ENCODE measurements around the gene OR11G2.
"Not testable (repeated sequence)": the region's sequence is repeated elsewhere in the genome, so short reads cannot be mapped to it uniquely, and the experiment has no call there.

The OR11G2 gene

DNA sequence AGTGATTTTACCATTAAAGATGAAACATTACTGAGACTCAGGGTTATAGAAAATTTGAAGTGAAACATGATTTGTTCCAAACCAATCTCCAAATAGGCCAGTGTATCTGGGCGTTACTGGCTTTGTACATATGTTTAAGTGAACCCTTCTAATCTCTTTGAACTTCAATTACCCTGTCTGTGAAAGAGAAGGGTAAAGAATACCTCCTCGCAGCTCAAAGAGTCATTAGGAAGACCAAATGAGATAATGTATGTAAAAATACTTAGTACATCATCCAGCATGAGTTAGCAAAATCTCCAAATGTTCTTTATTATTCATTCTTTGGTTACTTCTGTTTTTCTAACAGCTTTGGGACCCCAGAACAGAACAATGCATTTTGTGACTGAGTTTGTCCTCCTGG, 32.7 kb downstream of the OR11G2 start, which contains the start of gene OR11H6:
TSS of gene OR11H6 (plus strand) at position 301 of the 400 bp plus-strand sequence. CDS start at position 301, 0 bp downstream.
- no peaks in the 10 kb centered on the region for H3K27me3 ChIP-seq (ENCODE audit: control insufficient read depth in 1 of 2, insufficient read depth in 2 of 2, low read length in 2 of 2)
- H3K27ac ChIP-seq (ENCODE audit: low read depth, low read length), result no peak within 1 kb of the TSS
- no peaks in the 10 kb centered on the region for H3K4me1 ChIP-seq (ENCODE audit: insufficient read depth, low read length)
- H3K4me3 ChIP-seq (ENCODE audit: low read depth in 1 of 2, low read length in 2 of 2), result no peak within 1 kb of the TSS
- H3K36me3 ChIP-seq (ENCODE audit: insufficient read depth, low read length), result no peaks in the 10 kb centered on the region
- H3K9ac ChIP-seq (ENCODE audit: low read length), result no peak within 1 kb of the TSS
- H3K9me3 ChIP-seq (ENCODE audit: low read length), result no peaks in the 10 kb centered on the region

GRCh38 chr14:20228681-20229080, 38.0 kb downstream of the OR11G2 start, which contains the start of gene OR11H7:
OR11H7 (plus strand) TSS chr14:20228981.
- H3K36me3 ChIP-seq (ENCODE audit: insufficient read depth, low read length), result no peaks in the 10 kb centered on the region
- H3K9me3 ChIP-seq (ENCODE audit: low read length), result no peaks in the 10 kb centered on the region
- H3K9ac ChIP-seq (ENCODE audit: low read length), result no peak within 1 kb of the TSS
- no peak within 1 kb of the TSS for H3K4me3 ChIP-seq (ENCODE audit: low read depth in 1 of 2, low read length in 2 of 2)
- H3K4me1 ChIP-seq (ENCODE audit: insufficient read depth, low read length), result no peaks in the 10 kb centered on the region
- no peak within 1 kb of the TSS for H3K27ac ChIP-seq (ENCODE audit: low read depth, low read length)
- H3K27me3 ChIP-seq (ENCODE audit: control insufficient read depth in 1 of 2, insufficient read depth in 2 of 2, low read length in 2 of 2), result no peaks in the 10 kb centered on the region

DNA sequence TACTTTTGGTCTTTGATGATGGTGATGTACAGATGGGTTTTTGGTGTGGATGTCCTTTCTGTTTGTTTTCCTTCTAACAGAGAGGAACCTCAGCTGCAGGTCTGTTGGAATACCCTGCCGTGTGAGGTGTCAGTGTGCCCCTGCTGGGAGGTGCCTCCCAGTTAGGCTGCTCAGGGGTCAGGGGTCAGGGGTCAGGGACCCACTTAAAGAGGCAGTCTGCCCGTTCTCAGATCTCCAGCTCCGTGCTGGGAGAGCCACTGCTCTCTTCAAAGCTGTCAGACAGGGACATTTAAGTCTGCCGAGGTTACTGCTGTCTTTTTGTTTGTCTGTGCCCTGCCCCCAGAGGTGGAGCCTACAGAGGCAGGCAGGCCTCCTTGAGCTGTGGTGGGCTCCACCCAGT, 44.7 kb downstream of the OR11G2 start:
- H3K27me3 ChIP-seq (ENCODE audit: control insufficient read depth in 1 of 2, insufficient read depth in 2 of 2, low read length in 2 of 2); H3K36me3 ChIP-seq (ENCODE audit: insufficient read depth, low read length); H3K9me3 ChIP-seq (ENCODE audit: low read length); H3K9ac ChIP-seq (ENCODE audit: low read length); H3K27ac ChIP-seq (ENCODE audit: low read depth, low read length); H3K4me3 ChIP-seq (ENCODE audit: low read depth in 1 of 2, low read length in 2 of 2); H3K4me1 ChIP-seq (ENCODE audit: insufficient read depth, low read length): not testable (repeated sequence)

- Histone ChIP-seq H3K27ac (ENCODE audit: low read depth, low read length) (no peak overlapping the region), H3K4me1 (ENCODE audit: insufficient read depth, low read length) (no peaks in the 10 kb centered on the region), H3K9ac (ENCODE audit: low read length) (no peak overlapping the region), H3K36me3 (ENCODE audit: insufficient read depth, low read length) (no peaks in the 10 kb centered on the region), H3K4me3 (ENCODE audit: low read depth in 1 of 2, low read length in 2 of 2) (no peak overlapping the region), H3K9me3 (ENCODE audit: low read length) (no peaks in the 10 kb centered on the region), H3K27me3 (ENCODE audit: control insufficient read depth in 1 of 2, insufficient read depth in 2 of 2, low read length in 2 of 2) (no peaks in the 10 kb centered on the region)
Measured at GRCh38 chr14:20247646-20248246, 57.0 kb downstream of the OR11G2 start.

All from muscle layer of colon (tissue), 2 donors.